Measurements from ENCODE around the gene TNC.
A peak's percentile ranks its signal among the peaks of the same experiment; 100 is the strongest.

The TNC gene

DNA sequence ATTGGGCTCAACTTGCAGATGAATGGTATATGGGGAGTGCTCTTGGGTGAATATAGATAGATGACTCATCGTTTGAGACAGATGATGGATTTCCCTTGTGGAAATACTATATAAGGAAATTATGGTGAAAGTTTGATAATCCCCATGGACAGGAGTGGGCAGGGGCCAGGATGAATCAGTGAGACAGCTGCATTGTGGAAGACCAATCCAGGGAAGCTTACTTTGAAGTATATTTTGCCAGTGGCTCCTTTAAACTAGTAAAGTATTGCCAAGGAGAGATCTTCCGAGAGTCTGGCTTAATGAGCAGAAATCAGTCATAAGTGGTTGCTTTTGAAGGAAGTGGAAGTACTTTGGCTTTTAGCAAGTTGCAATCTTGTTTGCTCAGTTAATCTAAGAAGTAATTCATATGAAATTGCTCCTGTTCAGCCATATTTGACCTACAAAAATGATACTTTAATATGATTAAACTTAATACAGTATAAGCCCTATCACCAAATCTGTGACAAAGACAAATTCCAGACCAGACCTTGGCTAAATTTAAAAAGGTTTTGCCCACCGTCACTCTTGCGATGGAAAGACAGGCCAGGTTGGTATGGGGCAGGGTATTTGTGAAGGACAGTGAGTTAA lies 9.3 kb upstream of the TNC start:
- ChIA-PET POLR2A (interaction anchor here (1.1 kb wide), 1 partner anchor 9 kb away, joined by 5 read pairs; the partner anchor contains the start of gene TNC), CTCF (no interaction called here)
- DNase-seq (ENCODE audit: extremely low spot score) = no peak
- TF ChIP-seq LEF1 (IDR thresholded peaks at IDR 0.05; ENCODE audit: borderline replicate concordance) (no peak), FOXA1 (IDR thresholded peaks at IDR 0.05) (no peak), BHLHE40 (IDR thresholded peaks at IDR 0.05; ENCODE audit: borderline replicate concordance) (no peak), ZNF384 (IDR thresholded peaks at IDR 0.05) (no peak), FOXK2 (IDR thresholded peaks at IDR 0.05) (no peak), L3MBTL2 (conservative IDR thresholded peaks at IDR 0.05) (no peak), HDGF (IDR thresholded peaks at IDR 0.05; ENCODE audit: borderline replicate concordance) (no peak), CTBP1 (IDR thresholded peaks at IDR 0.05; ENCODE audit: borderline replicate concordance) (no peak), SP1 (IDR thresholded peaks at IDR 0.05) (no peak), ARNT (IDR thresholded peaks at IDR 0.05) (no peak), FOXM1 (IDR thresholded peaks at IDR 0.05; ENCODE audit: borderline replicate concordance) (no peak), SUZ12 (IDR thresholded peaks at IDR 0.05) (no peak), ELF4 (IDR thresholded peaks at IDR 0.05) (no peak), TARDBP (IDR thresholded peaks at IDR 0.05) (no peak), NFRKB (IDR thresholded peaks at IDR 0.05) (no peak)
- TF ChIP-seq, protein P1, sequence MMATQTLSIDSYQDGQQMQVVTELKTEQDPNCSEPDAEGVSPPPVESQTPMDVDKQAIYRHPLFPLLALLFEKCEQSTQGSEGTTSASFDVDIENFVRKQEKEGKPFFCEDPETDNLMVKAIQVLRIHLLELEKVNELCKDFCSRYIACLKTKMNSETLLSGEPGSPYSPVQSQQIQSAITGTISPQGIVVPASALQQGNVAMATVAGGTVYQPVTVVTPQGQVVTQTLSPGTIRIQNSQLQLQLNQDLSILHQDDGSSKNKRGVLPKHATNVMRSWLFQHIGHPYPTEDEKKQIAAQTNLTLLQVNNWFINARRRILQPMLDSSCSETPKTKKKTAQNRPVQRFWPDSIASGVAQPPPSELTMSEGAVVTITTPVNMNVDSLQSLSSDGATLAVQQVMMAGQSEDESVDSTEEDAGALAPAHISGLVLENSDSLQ (IDR thresholded peaks at IDR 0.05) = no peak

DNA sequence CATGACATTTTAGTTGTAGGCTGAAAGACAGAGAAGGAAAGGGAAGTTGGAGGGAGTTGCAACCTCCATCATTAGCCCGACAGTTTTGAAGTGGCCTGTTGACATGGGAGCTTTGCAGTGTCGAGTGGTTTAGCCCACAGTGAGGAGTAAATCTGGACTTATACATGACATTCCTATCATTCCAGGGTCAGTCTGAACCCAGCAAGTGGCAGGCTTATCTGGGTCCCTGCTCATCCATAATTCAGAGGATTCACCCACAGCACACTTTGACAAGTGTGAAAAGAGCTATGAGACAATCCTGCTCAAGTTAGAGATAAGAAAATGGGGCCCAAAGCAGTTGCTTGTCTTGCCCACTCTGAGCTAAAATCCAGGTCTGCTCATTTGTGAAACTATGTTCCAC lies 8.4 kb upstream of the TNC start:
- no peak for DNase-seq (ENCODE audit: extremely low spot score)
- no peak for TF ChIP-seq L3MBTL2 (conservative IDR thresholded peaks at IDR 0.05)
- no peak for TF ChIP-seq SUZ12 (IDR thresholded peaks at IDR 0.05)
- ChIA-PET CTCF (no interaction called here), POLR2A (interaction anchor here (1.1 kb wide), 1 partner anchor 8 kb away, joined by 5 read pairs; the partner anchor contains the start of gene TNC)

DNA sequence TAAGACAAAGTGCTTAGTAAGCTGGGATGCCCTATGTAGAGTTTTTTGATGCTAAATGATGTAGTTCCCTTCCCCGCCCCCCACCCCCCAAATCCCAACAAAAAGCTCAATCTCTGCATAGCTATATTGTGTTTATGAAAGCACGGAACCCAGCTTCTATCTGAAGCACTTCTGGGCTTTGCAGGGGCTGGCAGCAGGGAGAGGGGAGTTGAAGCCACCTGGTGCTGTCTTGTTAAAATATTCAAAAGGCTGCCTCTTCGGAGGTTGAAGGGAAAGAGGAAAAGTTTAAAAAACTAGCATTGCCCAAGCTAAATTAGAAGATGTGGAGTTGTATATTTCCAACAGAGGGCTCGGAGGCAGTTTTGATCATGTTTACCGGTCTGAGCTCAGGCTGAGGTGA lies 5.0 kb upstream of the TNC start:
- ChIA-PET POLR2A (no interaction called here), CTCF (no interaction called here)
- DNase-seq (ENCODE audit: extremely low spot score) = no peak
- no peak for TF ChIP-seq NFRKB (IDR thresholded peaks at IDR 0.05)
- no peak for TF ChIP-seq FOXM1 (IDR thresholded peaks at IDR 0.05; ENCODE audit: borderline replicate concordance)
- TF ChIP-seq FOXK2 (IDR thresholded peaks at IDR 0.05) = no peak
- TF ChIP-seq BHLHE40 (IDR thresholded peaks at IDR 0.05; ENCODE audit: borderline replicate concordance) = no peak
- no peak for TF ChIP-seq ZNF384 (IDR thresholded peaks at IDR 0.05)
- no peak for TF ChIP-seq L3MBTL2 (conservative IDR thresholded peaks at IDR 0.05)
- no peak for TF ChIP-seq SUZ12 (IDR thresholded peaks at IDR 0.05)
- no peak for TF ChIP-seq CTBP1 (IDR thresholded peaks at IDR 0.05; ENCODE audit: borderline replicate concordance)
- TF ChIP-seq, protein P1 (IDR thresholded peaks at IDR 0.05) = no peak
- no peak for TF ChIP-seq TARDBP (IDR thresholded peaks at IDR 0.05)
- TF ChIP-seq FOXA1 (IDR thresholded peaks at IDR 0.05) = no peak
- TF ChIP-seq SP1 (IDR thresholded peaks at IDR 0.05) = no peak
- TF ChIP-seq ELF4 (IDR thresholded peaks at IDR 0.05) = no peak
- no peak for TF ChIP-seq ARNT (IDR thresholded peaks at IDR 0.05)
- TF ChIP-seq LEF1 (IDR thresholded peaks at IDR 0.05; ENCODE audit: borderline replicate concordance) = no peak
- no peak for TF ChIP-seq HDGF (IDR thresholded peaks at IDR 0.05; ENCODE audit: borderline replicate concordance)

DNA sequence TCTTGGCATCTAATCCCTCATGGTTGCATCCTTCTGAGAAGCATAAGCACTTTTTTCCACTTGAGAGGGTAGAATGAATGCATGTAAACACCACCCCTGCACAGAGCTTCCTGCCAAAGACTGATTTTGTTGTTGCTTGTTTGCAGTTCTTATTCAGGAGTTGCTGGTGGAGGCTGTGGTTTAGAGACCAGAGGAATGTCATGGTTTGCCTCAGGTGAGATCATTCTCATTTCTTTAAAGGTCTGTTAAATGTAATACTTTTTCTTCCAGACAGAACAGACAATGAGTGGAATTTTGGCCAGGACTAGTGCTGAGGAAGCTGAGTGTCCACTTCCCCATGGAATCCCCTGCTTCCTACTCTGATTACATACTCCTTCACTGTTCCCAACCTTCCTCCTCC lies 3.2 kb upstream of the TNC start:
- no peak for DNase-seq (ENCODE audit: extremely low spot score)
- CTCF ChIA-PET = no interaction called here
- POLR2A ChIA-PET = no interaction called here
- no peak for TF ChIP-seq SUZ12 (IDR thresholded peaks at IDR 0.05)
- no peak for TF ChIP-seq HDGF (IDR thresholded peaks at IDR 0.05; ENCODE audit: borderline replicate concordance)
- no peak for TF ChIP-seq ARNT (IDR thresholded peaks at IDR 0.05)
- no peak for TF ChIP-seq NFRKB (IDR thresholded peaks at IDR 0.05)
- TF ChIP-seq SP1 (IDR thresholded peaks at IDR 0.05) = no peak

DNA sequence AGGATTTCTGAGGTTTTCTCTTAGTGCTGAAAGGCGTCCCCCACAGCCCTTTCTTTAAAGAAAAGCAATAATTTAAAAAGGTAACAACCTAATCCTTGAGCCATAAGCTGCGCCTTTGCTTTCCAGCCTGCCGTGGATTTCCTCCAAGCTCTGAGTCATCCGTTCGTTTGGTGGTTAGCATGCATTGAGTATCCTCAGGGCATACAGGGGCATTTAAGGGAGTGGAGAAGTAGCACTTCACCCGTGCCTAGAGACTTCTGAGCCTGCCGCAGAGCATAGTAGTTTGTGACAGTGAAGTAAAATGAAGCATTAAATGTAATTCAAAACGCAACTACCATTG lies 892 bp upstream of the TNC start:
- peak; percentile 45 for DNase-seq (ENCODE audit: extremely low spot score)
- no peak for TF ChIP-seq FOXK2 (IDR thresholded peaks at IDR 0.05)
- TF ChIP-seq ZNF384 (IDR thresholded peaks at IDR 0.05) = no peak
- TF ChIP-seq NFRKB (IDR thresholded peaks at IDR 0.05) = no peak
- POLR2A ChIA-PET = interaction anchor here (0.6 to 1.3 kb wide), 4 partner anchors 11 to 174 kb away, joined by 3 to 5 read pairs (median 4); no protein-coding TSS in a partner anchor
- CTCF ChIA-PET = interaction anchor here (0.7 kb wide), 1 partner anchor 14 kb away, joined by 3 read pairs; no protein-coding TSS in a partner anchor

DNA sequence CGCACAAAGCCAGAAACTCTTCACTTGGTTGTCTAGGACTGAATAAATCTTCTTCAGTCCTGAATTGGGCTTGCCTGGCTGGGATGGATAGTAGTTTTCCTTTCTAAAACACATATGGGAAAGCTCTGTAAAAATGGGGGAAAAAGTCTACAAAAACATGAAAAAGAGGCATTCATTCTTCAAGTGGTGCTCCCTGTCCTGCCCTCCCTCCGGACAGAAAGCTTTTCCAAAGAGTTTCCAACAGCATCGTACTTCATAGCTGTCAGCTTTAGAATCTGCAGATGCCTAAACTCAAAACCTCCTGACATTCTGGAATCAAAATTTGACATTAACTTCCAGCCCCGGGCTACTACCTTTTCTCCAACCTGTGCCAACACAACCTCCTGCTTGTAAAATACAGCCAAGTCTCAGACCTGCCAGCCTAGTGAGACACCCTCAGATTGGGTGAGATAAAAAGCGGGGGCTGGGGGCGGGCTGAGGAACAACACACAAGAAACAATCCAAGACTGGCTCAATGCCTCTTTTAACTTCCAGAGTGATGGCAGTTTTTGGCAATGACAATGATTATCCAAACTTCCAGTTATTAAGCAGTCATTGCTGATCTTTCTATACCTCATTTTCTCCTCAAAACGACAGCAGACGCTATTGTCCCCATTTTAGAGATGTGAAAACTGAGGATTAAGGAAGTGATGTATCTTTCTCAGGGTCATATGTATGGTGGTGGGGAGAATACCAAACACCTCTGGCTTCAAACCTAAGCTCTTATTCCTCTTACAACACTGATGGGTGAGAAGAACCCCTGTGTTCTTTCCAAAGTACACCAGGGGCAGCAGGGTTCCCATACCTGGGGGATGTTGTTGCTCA lies 1.3 kb downstream of the TNC start:
- POLR2A ChIA-PET = no interaction called here
- CTCF ChIA-PET = no interaction called here
- TF ChIP-seq FOXA1 (IDR thresholded peaks at IDR 0.05) = no peak
- TF ChIP-seq ELF4 (IDR thresholded peaks at IDR 0.05) = no peak
- no peak for TF ChIP-seq HDGF (IDR thresholded peaks at IDR 0.05; ENCODE audit: borderline replicate concordance)
- no peak for DNase-seq (ENCODE audit: extremely low spot score)

DNA sequence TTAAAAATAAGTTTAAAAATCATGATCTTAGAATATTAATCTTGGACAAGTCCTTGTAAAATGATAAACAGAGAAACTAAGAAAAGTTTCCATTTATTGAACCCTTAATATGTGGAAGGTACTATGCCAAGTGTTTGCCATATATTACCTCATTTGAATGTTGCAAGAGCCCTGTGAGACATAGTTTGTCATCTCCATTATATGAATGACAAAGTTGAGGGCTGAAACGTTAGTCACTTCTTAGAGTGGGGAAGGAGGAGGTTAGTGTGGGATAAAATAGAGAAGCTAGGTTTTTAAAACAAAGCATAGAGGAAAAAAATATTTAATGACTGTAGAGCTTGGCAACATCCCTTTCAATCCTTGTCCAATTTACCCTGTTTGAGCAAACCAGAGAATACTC lies 2.0 kb downstream of the TNC start:
- CTCF ChIA-PET = no interaction called here
- POLR2A ChIA-PET = no interaction called here
- DNase-seq (ENCODE audit: extremely low spot score) = no peak
- no peak for TF ChIP-seq SUZ12 (IDR thresholded peaks at IDR 0.05)
- TF ChIP-seq L3MBTL2 (conservative IDR thresholded peaks at IDR 0.05) = no peak
- TF ChIP-seq, protein P1 (IDR thresholded peaks at IDR 0.05) = no peak
- no peak for TF ChIP-seq ZNF384 (IDR thresholded peaks at IDR 0.05)
- no peak for TF ChIP-seq FOXA1 (IDR thresholded peaks at IDR 0.05)
- TF ChIP-seq ELF4 (IDR thresholded peaks at IDR 0.05) = no peak
- TF ChIP-seq NFRKB (IDR thresholded peaks at IDR 0.05) = no peak

Data from HEK293T (cell line).